ENCODE measurements around the gene CGB7. TPM values are rescaled to one million over a fixed set of nuclear protein-coding genes. Genes with fewer than 3 reads are reported as not detected.

The CGB7 gene
- total RNA-seq, 1 donor from 2014 or later = not detected

DNA sequence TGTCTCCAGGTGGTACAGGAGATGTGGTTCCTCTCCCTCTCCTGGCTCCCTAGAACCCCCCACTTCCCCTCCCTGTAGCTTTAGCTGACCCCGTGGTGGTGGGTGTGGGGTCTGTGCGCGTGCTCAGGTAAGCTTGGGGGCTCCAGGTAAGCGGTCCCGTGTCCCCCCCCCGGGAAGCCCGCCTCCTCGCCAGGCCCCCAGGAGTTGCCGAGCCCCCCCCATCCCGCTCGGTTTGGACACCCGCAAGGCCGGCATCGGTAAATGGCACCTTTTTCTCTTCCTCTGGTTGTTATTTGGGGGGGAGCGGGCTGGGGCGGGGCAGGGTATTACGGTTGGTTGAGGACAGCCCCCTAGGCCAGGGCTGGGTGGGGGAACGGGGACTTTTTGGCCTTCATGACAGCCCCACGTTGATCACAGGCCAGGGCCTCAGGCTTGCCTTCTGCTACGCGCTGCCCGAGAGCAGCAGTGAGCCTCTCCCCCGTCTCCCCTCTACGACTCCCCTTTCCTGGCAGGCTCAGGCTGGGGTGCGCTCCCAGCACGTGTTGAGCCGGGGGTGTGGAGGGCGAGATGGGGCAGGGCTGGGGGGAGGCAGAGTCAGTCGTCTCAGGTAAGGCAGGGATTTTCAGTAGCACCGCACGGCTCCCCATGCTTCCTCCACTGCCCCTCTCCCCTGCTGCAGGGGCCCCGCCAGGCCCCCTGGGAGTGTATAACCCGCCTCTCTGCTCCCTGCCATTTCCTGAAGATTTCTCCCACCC, 46.0 kb upstream of the CGB7 start:
- Mint-ChIP-seq H3K4me1 (peaks cover 6% of the 10 kb centered on the region), H3K36me3 (peaks cover 44% of the 10 kb centered on the region), H3K27me3 (ENCODE audit: insufficient read depth, low read depth) (peaks cover 3% of the 10 kb centered on the region), H3K27ac (no peak overlapping the region), H3K9me3 (no peaks in the 10 kb centered on the region), H3K4me3 (no peak overlapping the region)
- Histone ChIP-seq H3K27me3 (no peaks in the 10 kb centered on the region), H2AFZ (replicated peaks) (no peak overlapping the region), H4K20me1 (ENCODE audit: low read depth) (peaks cover 86% of the 10 kb centered on the region), H3F3A (ENCODE audit: low read depth) (peaks cover 60% of the 10 kb centered on the region), H3K36me3 (peaks cover 10% of the 10 kb centered on the region), H3K4me1 (no peaks in the 10 kb centered on the region), H3K9me3 (ENCODE audit: low read depth) (no peaks in the 10 kb centered on the region), H3K4me2 (no peak overlapping the region), H3K79me2 (ENCODE audit: low read depth) (peaks cover 37% of the 10 kb centered on the region), H3K4me3 (no peak overlapping the region), H3K27ac (no peak overlapping the region), H3K9ac (no peak overlapping the region)
- no peak for DNase-seq (ENCODE audit: low spot score)
- no peak for TF ChIP-seq EZH2 (IDR thresholded peaks at IDR 0.05)
- no peak for TF ChIP-seq EZH2phosphoT487 (IDR thresholded peaks at IDR 0.05)
- TF ChIP-seq, protein P1, sequence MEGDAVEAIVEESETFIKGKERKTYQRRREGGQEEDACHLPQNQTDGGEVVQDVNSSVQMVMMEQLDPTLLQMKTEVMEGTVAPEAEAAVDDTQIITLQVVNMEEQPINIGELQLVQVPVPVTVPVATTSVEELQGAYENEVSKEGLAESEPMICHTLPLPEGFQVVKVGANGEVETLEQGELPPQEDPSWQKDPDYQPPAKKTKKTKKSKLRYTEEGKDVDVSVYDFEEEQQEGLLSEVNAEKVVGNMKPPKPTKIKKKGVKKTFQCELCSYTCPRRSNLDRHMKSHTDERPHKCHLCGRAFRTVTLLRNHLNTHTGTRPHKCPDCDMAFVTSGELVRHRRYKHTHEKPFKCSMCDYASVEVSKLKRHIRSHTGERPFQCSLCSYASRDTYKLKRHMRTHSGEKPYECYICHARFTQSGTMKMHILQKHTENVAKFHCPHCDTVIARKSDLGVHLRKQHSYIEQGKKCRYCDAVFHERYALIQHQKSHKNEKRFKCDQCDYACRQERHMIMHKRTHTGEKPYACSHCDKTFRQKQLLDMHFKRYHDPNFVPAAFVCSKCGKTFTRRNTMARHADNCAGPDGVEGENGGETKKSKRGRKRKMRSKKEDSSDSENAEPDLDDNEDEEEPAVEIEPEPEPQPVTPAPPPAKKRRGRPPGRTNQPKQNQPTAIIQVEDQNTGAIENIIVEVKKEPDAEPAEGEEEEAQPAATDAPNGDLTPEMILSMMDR (IDR thresholded peaks at IDR 0.05) = no peak

DNA sequence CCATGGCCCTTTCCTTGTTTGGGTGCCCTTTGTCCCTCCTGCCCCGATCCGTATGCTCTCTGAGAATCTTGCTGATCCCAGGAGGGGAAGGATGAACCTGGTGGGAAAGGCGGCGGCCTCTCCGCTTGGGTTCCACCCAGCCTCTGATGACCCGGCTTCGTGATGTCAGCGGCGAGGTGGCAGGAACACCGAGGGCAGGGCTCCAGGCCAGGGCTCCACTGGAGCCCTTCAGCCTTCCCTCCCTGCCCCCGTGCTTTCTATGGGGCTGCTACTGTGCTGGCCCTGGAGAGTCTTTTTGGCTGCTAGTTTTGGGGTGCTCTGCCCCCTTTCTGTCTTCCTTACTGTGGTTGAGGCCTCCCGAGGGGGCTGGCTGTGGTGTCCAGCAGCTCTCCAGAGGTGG, 44.8 kb upstream of the CGB7 start:
- H3K36me3 Mint-ChIP-seq = peaks cover 42% of the 10 kb centered on the region
- H3K4me2 ChIP-seq = no peak overlapping the region
- H3K79me2 ChIP-seq (ENCODE audit: low read depth) = peaks cover 44% of the 10 kb centered on the region
- H3K27me3 ChIP-seq = no peaks in the 10 kb centered on the region
- peaks cover 89% of the 10 kb centered on the region for H4K20me1 ChIP-seq (ENCODE audit: low read depth)
- TF ChIP-seq, protein P1 (IDR thresholded peaks at IDR 0.05) = no peak
- no peak for TF ChIP-seq EZH2phosphoT487 (IDR thresholded peaks at IDR 0.05)
- TF ChIP-seq EZH2 (IDR thresholded peaks at IDR 0.05) = no peak
- H3K4me3 ChIP-seq = no peak overlapping the region
- no peak overlapping the region for H3K4me3 Mint-ChIP-seq
- no peaks in the 10 kb centered on the region for H3K4me1 ChIP-seq
- H2AFZ ChIP-seq (replicated peaks) = no peak overlapping the region
- no peaks in the 10 kb centered on the region for H3K27me3 Mint-ChIP-seq (ENCODE audit: insufficient read depth, low read depth)
- peaks cover 57% of the 10 kb centered on the region for H3F3A ChIP-seq (ENCODE audit: low read depth)
- H3K9ac ChIP-seq = no peak overlapping the region
- H3K27ac Mint-ChIP-seq = no peak overlapping the region
- H3K9me3 ChIP-seq (ENCODE audit: low read depth) = no peaks in the 10 kb centered on the region
- peaks cover 6% of the 10 kb centered on the region for H3K4me1 Mint-ChIP-seq
- no peak for DNase-seq (ENCODE audit: low spot score)
- H3K27ac ChIP-seq = no peak overlapping the region
- H3K9me3 Mint-ChIP-seq = no peaks in the 10 kb centered on the region
- H3K36me3 ChIP-seq = peaks cover 18% of the 10 kb centered on the region

DNA sequence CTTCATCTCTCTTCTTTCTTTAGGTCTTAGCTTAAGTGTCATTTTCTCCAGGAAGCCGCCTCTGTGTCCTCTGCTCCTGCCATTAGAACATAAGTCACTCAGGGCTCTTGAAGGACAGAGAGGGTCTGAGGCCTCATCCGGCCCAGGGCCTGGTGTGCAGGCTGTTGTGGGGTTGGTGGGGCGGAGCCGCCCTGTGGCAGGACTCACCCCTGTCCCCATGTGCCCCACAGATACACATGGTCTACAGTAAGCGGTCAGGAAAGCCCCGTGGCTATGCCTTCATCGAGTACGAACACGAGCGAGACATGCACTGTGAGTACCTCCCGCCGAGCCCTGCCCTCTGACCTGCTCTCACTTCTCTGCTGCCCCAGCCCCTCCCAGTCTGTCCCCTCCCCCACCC, 43.6 kb upstream of the CGB7 start:
- no peaks in the 10 kb centered on the region for H3K9me3 ChIP-seq (ENCODE audit: low read depth)
- no peak overlapping the region for H3K4me2 ChIP-seq
- H3K27ac Mint-ChIP-seq = peak overlapping the region; percentile 29
- H3K27me3 ChIP-seq = no peaks in the 10 kb centered on the region
- H2AFZ ChIP-seq (replicated peaks) = no peak overlapping the region
- H4K20me1 ChIP-seq (ENCODE audit: low read depth) = peaks cover 89% of the 10 kb centered on the region
- peaks cover 18% of the 10 kb centered on the region for H3K36me3 ChIP-seq
- peaks cover 34% of the 10 kb centered on the region for H3K36me3 Mint-ChIP-seq
- no peak overlapping the region for H3K4me3 Mint-ChIP-seq
- no peak overlapping the region for H3K9ac ChIP-seq
- TF ChIP-seq EZH2phosphoT487 (IDR thresholded peaks at IDR 0.05) = no peak
- TF ChIP-seq EZH2 (IDR thresholded peaks at IDR 0.05) = no peak
- TF ChIP-seq, protein P1 (IDR thresholded peaks at IDR 0.05) = no peak
- no peaks in the 10 kb centered on the region for H3K27me3 Mint-ChIP-seq (ENCODE audit: insufficient read depth, low read depth)
- no peak for DNase-seq (ENCODE audit: low spot score)
- H3K9me3 Mint-ChIP-seq = no peaks in the 10 kb centered on the region
- H3F3A ChIP-seq (ENCODE audit: low read depth) = peaks cover 58% of the 10 kb centered on the region
- H3K27ac ChIP-seq = no peak overlapping the region
- H3K4me1 Mint-ChIP-seq = peaks cover 3% of the 10 kb centered on the region
- no peaks in the 10 kb centered on the region for H3K4me1 ChIP-seq
- H3K4me3 ChIP-seq = no peak overlapping the region
- peaks cover 38% of the 10 kb centered on the region for H3K79me2 ChIP-seq (ENCODE audit: low read depth)

All from neural progenitor cell (in vitro differentiated cells).